Measurements from ENCODE around the gene RBPMS2. TPM values are rescaled to one million over a fixed set of nuclear protein-coding genes. Genes with fewer than 3 reads are reported as not detected.

Gene RBPMS2
- total and polyA plus RNA-seq, 2 of the 4 experiments (the other 2 are of a cell fraction), result 2.8 TPM; not detected in 1

GRCh38 chr15:64762546-64762945, 12.8 kb downstream of the RBPMS2 start:
- Histone ChIP-seq H2BK20ac (ENCODE audit: low read depth, low read length) (no peak overlapping the region), H4K8ac (ENCODE audit: low read depth in 2 of 2, low read length in 2 of 2) (no peak overlapping the region), H2AK5ac (ENCODE audit: low read depth, low read length) (no peak overlapping the region), H2AK9ac (replicated peaks; ENCODE audit: low read depth, low read length, poor library complexity) (no peak overlapping the region), H3K27me3 (ENCODE audit: control insufficient read depth, insufficient read depth, low read length) (no peaks in the 10 kb centered on the region), H3K4me3 (ENCODE audit: insufficient read depth, low read depth, low read length) (no peak overlapping the region), H3K9ac (ENCODE audit: low read depth, low read length) (no peak overlapping the region), H3K4me2 (ENCODE audit: low read depth, low read length) (no peak overlapping the region), H3K4ac (ENCODE audit: low read depth, low read length) (no peak overlapping the region), H2BK120ac (ENCODE audit: low read depth, low read length) (no peak overlapping the region), H2BK15ac (ENCODE audit: low read depth, low read length) (no peak overlapping the region), H3K36me3 (ENCODE audit: control insufficient read depth, insufficient read depth, low read length) (no peaks in the 10 kb centered on the region), H4K20me1 (ENCODE audit: insufficient read depth, low read length) (no peaks in the 10 kb centered on the region), H3K79me1 (ENCODE audit: low read depth in 1 of 2, low read length in 2 of 2) (no peaks in the 10 kb centered on the region; a peak in 1 of 4 replicates), H3K14ac (replicated peaks; ENCODE audit: low read depth, low read length) (no peak overlapping the region), H3K9me3 (ENCODE audit: control insufficient read depth, insufficient read depth, low read length) (no peaks in the 10 kb centered on the region), H3K56ac (ENCODE audit: extremely low read depth, insufficient read depth, low read length) (no peak overlapping the region), H2AFZ (replicated peaks; ENCODE audit: low read length, poor library complexity) (no peak overlapping the region), H4K5ac (ENCODE audit: low read depth, low read length) (no peak overlapping the region), H3K23ac (ENCODE audit: low read depth, low read length) (no peak overlapping the region), H3K27ac (ENCODE audit: insufficient read depth, low read length) (no peak overlapping the region), H3K18ac (ENCODE audit: low read depth, low read length) (no peak overlapping the region), H3K9me1 (ENCODE audit: insufficient read depth, low read length) (peaks cover 3% of the 10 kb centered on the region; the same call in 1 of the 2 replicates), H2BK5ac (ENCODE audit: low read depth, low read length, poor library complexity, severe bottlenecking) (no peak overlapping the region), H3K4me1 (ENCODE audit: control insufficient read depth, insufficient read depth, low read length) (no peaks in the 10 kb centered on the region), H4K91ac (ENCODE audit: insufficient read depth, low read depth, low read length) (no peak overlapping the region)
- DNase-seq, result no peak
- intact Hi-C loops (cut with micrococcal nuclease), result no loop called here
- WGBS, 2 experiments (ENCODE audit: extremely low coverage in 2 of 2, insufficient read length in 1 of 2), result 94% methylated on average over 2 of the region's 8 CpGs; no CpG with 5 or more reads in 1 of the 2 experiments
- CTCF ChIA-PET, result no interaction called here
- ATAC-seq (ENCODE audit: low read depth), result no peak
- POLR2A ChIA-PET (ENCODE audit: unreplicated experiment), result no interaction called here
- in situ Hi-C loops (cut with MboI; ENCODE audit: low sequenced_read_pairs), result no loop called here
- no TSS peak for BruUV-seq (replicated peaks)
- no peak for TF ChIP-seq POLR2A (IDR thresholded peaks at IDR 0.05; ENCODE audit: low read depth, low read length)
- TF ChIP-seq RFX5 (IDR thresholded peaks at IDR 0.05; ENCODE audit: low read depth, low read length), result no peak
- TF ChIP-seq CEBPB (IDR thresholded peaks at IDR 0.05; ENCODE audit: low read depth, low read length), result no peak
- TF ChIP-seq BHLHE40 (IDR thresholded peaks at IDR 0.05; ENCODE audit: low read depth, low read length), result no peak
- no peak for TF ChIP-seq FOS (IDR thresholded peaks at IDR 0.05; ENCODE audit: low read depth, low read length)
- TF ChIP-seq MXI1 (IDR thresholded peaks at IDR 0.05; ENCODE audit: borderline replicate concordance, low read depth, low read length), result no peak
- TF ChIP-seq CHD1 (IDR thresholded peaks at IDR 0.05; ENCODE audit: low read depth, low read length), result no peak
- no peak for TF ChIP-seq CTCF (conservative IDR thresholded peaks at IDR 0.05; ENCODE audit: low read depth, low read length)
- TF ChIP-seq MAFK (IDR thresholded peaks at IDR 0.05; ENCODE audit: low read depth, low read length), result no peak
- no peak for TF ChIP-seq RCOR1 (IDR thresholded peaks at IDR 0.05; ENCODE audit: insufficient replicate concordance, low read length)
- TF ChIP-seq SMC3 (IDR thresholded peaks at IDR 0.05; ENCODE audit: low read depth, low read length), result no peak
- no peak for TF ChIP-seq MAZ (IDR thresholded peaks at IDR 0.05; ENCODE audit: borderline replicate concordance, low read depth, low read length)
- TF ChIP-seq NFE2L2 (IDR thresholded peaks at IDR 0.05; ENCODE audit: low read depth, low read length), result no peak
- no peak for TF ChIP-seq USF2 (IDR thresholded peaks at IDR 0.05; ENCODE audit: low read depth, low read length)
- no peak for TF ChIP-seq RAD21 (IDR thresholded peaks at IDR 0.05; ENCODE audit: low read length)
- no peak for TF ChIP-seq ELK1 (IDR thresholded peaks at IDR 0.05; ENCODE audit: borderline replicate concordance, low read depth, low read length)
- dilution Hi-C loops (cut with HindIII; ENCODE audit: low sequenced_read_pairs, unreplicated experiment), result no loop called here

All from IMR-90 (cell line).